ENCODE data around the gene DUSP18. TPM values are rescaled to one million over a fixed set of nuclear protein-coding genes. Genes with fewer than 3 reads are reported as not detected.

DUSP18 gene
- total and polyA plus RNA-seq, 9 of the 15 experiments (the other 6 are each of a cell fraction or from before 2014, with no cell fraction given): 1.00 to 3.7 (median 1.5) TPM

- no peaks in the 10 kb centered on the region for H3K9me3 ChIP-seq (replicated peaks; ENCODE audit: control insufficient read depth, insufficient read depth, low read depth, low read length)
- H4K20me1 ChIP-seq (replicated peaks; ENCODE audit: control insufficient read depth, insufficient read depth, low read length): no peaks in the 10 kb centered on the region
- ChIA-PET POLR2A (interaction anchor here (0.6 to 1.2 kb wide), 5 partner anchors 13 to 548 kb away, joined by 3 to 4 read pairs (median 3); no protein-coding TSS in a partner anchor), CTCF (ENCODE audit: low intra/inter-chr PET ratio) (no interaction called here)
- peak in 1 of 4 experiments; percentile 20 for DNase-seq (ENCODE audit: extremely low read depth in 1 of 4, low spot score in 3 of 4)
- no peak for FAIRE-seq
- H3K4me3 ChIP-seq: peak overlapping the region; percentile 48
- in situ Hi-C loops (cut with MboI): no loop called here
- H3K27me3 ChIP-seq (ENCODE audit: control insufficient read depth in 2 of 2, insufficient read depth in 2 of 2, low read length in 2 of 2): no peaks in the 10 kb centered on the region
- no peaks in the 10 kb centered on the region for H3K79me2 ChIP-seq (ENCODE audit: control insufficient read depth, insufficient read depth, low read length)
- 11% methylated on average over 5 of the region's 10 CpGs for WGBS (ENCODE audit: insufficient coverage, low coverage, missing lambda C conversion rate)
- H3K4me2 ChIP-seq (ENCODE audit: insufficient read depth, low read length): peak overlapping the region; percentile 87
- BruUV-seq (replicated peaks): no TSS peak
- peak overlapping the region; percentile 95 for H2AFZ ChIP-seq (ENCODE audit: low read depth, low read length)
- ATAC-seq: peak; percentile 17
- intact Hi-C loops (cut with micrococcal nuclease): loop anchor here (10.0 kb wide), 1 partner anchor 86 kb away; no protein-coding TSS in a partner anchor
- no peaks in the 10 kb centered on the region for H3K9me1 ChIP-seq (ENCODE audit: control insufficient read depth, insufficient read depth, low read length)
- H3K36me3 ChIP-seq (ENCODE audit: control insufficient read depth, insufficient read depth, low read length): no peaks in the 10 kb centered on the region
- peak overlapping the region; percentile 71 to 96 for H3K9ac ChIP-seq (ENCODE audit: insufficient read depth in 1 of 2, low read depth in 2 of 2, low read length in 2 of 2)
- H3K27ac ChIP-seq (ENCODE audit: extremely low read depth, low read depth, low read length): peak overlapping the region; percentile 70; the same call in 2 of the 3 replicates
- H3K4me1 ChIP-seq (replicated peaks in 1 of 2; ENCODE audit: control insufficient read depth in 2 of 2, insufficient read depth in 2 of 2, low read length in 2 of 2): peaks cover 7 to 15% of the 10 kb centered on the region in 2 experiments; a peak in 3 of 5 replicates
- TF ChIP-seq ZNF24 (IDR thresholded peaks at IDR 0.05) (no peak), ZNF583 (CRISPR knock-in tag; IDR thresholded peaks at IDR 0.05) (no peak), KLF16 (IDR thresholded peaks at IDR 0.05) (no peak), PTRF (tag; IDR thresholded peaks at IDR 0.05) (no peak), L3MBTL2 (IDR thresholded peaks at IDR 0.05) (0 out of 2 replicates have a peak, but pooled peaks have one; percentile 46), PTBP1 (IDR thresholded peaks at IDR 0.05; ENCODE audit: low read depth, low read length) (no peak), KAT7 (CRISPR knock-in tag; IDR thresholded peaks at IDR 0.05; ENCODE audit: borderline replicate concordance) (no peak), ARNT (IDR thresholded peaks at IDR 0.05) (no peak), SUPT5H (IDR thresholded peaks at IDR 0.05) (no peak), XRCC3 (IDR thresholded peaks at IDR 0.05) (no peak), POLR3A (IDR thresholded peaks at IDR 0.05; ENCODE audit: borderline replicate concordance, extremely low read depth, insufficient read depth, insufficient read length) (no peak)
- TF ChIP-seq, protein P1, sequence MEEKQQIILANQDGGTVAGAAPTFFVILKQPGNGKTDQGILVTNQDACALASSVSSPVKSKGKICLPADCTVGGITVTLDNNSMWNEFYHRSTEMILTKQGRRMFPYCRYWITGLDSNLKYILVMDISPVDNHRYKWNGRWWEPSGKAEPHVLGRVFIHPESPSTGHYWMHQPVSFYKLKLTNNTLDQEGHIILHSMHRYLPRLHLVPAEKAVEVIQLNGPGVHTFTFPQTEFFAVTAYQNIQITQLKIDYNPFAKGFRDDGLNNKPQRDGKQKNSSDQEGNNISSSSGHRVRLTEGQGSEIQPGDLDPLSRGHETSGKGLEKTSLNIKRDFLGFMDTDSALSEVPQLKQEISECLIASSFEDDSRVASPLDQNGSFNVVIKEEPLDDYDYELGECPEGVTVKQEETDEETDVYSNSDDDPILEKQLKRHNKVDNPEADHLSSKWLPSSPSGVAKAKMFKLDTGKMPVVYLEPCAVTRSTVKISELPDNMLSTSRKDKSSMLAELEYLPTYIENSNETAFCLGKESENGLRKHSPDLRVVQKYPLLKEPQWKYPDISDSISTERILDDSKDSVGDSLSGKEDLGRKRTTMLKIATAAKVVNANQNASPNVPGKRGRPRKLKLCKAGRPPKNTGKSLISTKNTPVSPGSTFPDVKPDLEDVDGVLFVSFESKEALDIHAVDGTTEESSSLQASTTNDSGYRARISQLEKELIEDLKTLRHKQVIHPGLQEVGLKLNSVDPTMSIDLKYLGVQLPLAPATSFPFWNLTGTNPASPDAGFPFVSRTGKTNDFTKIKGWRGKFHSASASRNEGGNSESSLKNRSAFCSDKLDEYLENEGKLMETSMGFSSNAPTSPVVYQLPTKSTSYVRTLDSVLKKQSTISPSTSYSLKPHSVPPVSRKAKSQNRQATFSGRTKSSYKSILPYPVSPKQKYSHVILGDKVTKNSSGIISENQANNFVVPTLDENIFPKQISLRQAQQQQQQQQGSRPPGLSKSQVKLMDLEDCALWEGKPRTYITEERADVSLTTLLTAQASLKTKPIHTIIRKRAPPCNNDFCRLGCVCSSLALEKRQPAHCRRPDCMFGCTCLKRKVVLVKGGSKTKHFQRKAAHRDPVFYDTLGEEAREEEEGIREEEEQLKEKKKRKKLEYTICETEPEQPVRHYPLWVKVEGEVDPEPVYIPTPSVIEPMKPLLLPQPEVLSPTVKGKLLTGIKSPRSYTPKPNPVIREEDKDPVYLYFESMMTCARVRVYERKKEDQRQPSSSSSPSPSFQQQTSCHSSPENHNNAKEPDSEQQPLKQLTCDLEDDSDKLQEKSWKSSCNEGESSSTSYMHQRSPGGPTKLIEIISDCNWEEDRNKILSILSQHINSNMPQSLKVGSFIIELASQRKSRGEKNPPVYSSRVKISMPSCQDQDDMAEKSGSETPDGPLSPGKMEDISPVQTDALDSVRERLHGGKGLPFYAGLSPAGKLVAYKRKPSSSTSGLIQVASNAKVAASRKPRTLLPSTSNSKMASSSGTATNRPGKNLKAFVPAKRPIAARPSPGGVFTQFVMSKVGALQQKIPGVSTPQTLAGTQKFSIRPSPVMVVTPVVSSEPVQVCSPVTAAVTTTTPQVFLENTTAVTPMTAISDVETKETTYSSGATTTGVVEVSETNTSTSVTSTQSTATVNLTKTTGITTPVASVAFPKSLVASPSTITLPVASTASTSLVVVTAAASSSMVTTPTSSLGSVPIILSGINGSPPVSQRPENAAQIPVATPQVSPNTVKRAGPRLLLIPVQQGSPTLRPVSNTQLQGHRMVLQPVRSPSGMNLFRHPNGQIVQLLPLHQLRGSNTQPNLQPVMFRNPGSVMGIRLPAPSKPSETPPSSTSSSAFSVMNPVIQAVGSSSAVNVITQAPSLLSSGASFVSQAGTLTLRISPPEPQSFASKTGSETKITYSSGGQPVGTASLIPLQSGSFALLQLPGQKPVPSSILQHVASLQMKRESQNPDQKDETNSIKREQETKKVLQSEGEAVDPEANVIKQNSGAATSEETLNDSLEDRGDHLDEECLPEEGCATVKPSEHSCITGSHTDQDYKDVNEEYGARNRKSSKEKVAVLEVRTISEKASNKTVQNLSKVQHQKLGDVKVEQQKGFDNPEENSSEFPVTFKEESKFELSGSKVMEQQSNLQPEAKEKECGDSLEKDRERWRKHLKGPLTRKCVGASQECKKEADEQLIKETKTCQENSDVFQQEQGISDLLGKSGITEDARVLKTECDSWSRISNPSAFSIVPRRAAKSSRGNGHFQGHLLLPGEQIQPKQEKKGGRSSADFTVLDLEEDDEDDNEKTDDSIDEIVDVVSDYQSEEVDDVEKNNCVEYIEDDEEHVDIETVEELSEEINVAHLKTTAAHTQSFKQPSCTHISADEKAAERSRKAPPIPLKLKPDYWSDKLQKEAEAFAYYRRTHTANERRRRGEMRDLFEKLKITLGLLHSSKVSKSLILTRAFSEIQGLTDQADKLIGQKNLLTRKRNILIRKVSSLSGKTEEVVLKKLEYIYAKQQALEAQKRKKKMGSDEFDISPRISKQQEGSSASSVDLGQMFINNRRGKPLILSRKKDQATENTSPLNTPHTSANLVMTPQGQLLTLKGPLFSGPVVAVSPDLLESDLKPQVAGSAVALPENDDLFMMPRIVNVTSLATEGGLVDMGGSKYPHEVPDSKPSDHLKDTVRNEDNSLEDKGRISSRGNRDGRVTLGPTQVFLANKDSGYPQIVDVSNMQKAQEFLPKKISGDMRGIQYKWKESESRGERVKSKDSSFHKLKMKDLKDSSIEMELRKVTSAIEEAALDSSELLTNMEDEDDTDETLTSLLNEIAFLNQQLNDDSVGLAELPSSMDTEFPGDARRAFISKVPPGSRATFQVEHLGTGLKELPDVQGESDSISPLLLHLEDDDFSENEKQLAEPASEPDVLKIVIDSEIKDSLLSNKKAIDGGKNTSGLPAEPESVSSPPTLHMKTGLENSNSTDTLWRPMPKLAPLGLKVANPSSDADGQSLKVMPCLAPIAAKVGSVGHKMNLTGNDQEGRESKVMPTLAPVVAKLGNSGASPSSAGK (IDR thresholded peaks at IDR 0.05): peak; percentile 46; the same call in 1 of the 2 replicates
Measured at GRCh38 chr22:30668386-30668710, 673 bp upstream of the DUSP18 start.

All from K562 (cell line).